AML-193 (cell line): ENCODE measurements around the gene TREML4.
"Not testable (repeated sequence)": the region's sequence is repeated elsewhere in the genome, so short reads cannot be mapped to it uniquely, and the experiment has no call there.

Experiments
- DNase-seq, 2 experiments: peaks; one replicate each; lab custom pipeline; 2025; lab: John Stamatoyannopoulos, UW

The TREML4 gene

GRCh38 chr6:41208439-41209106 is 19.6 kb upstream of the TREML4 start:
- DNase-seq = no peak

- no peak for DNase-seq
Observed at GRCh38 chr6:41209547-41210320, 18.4 kb upstream of the TREML4 start.

GRCh38 chr6:41214559-41215238 is 13.4 kb upstream of the TREML4 start:
- no peak for DNase-seq

GRCh38 chr6:41215777-41216176 is 12.4 kb upstream of the TREML4 start:
- DNase-seq = no peak

- DNase-seq = no peak
Observed at GRCh38 chr6:41216616-41217015, 11.5 kb upstream of the TREML4 start.

GRCh38 chr6:41222045-41222444 is 6.1 kb upstream of the TREML4 start:
- DNase-seq = no peak

- no peak for DNase-seq
Observed at GRCh38 chr6:41222513-41222912, 5.6 kb upstream of the TREML4 start.

GRCh38 chr6:41224800-41225199 is 3.3 kb upstream of the TREML4 start:
- DNase-seq = no peak

GRCh38 chr6:41226752-41227151 is 1.4 kb upstream of the TREML4 start:
- DNase-seq = no peak

- peak; percentile 73 to 83 for DNase-seq
Observed at GRCh38 chr6:41228616-41229015, 467 bp downstream of the TREML4 start.

- no peak for DNase-seq
Observed at GRCh38 chr6:41229721-41230120, 1.6 kb downstream of the TREML4 start.

- no peak for DNase-seq
Observed at GRCh38 chr6:41231246-41231645, 3.1 kb downstream of the TREML4 start.

- DNase-seq = no peak
Observed at GRCh38 chr6:41232667-41233066, 4.5 kb downstream of the TREML4 start.

- DNase-seq = no peak
Observed at GRCh38 chr6:41236276-41236675, 8.1 kb downstream of the TREML4 start.

GRCh38 chr6:41237128-41237527 is 9.0 kb downstream of the TREML4 start:
- no peak for DNase-seq

GRCh38 chr6:41239467-41240159 is 11.5 kb downstream of the TREML4 start:
- no peak for DNase-seq

GRCh38 chr6:41246529-41246928 is 18.4 kb downstream of the TREML4 start:
- not testable (repeated sequence) for DNase-seq

GRCh38 chr6:41247288-41247865 is 19.2 kb downstream of the TREML4 start:
- no peak for DNase-seq

GRCh38 chr6:41247882-41248705 is 19.9 kb downstream of the TREML4 start:
- no peak for DNase-seq

GRCh38 chr6:41252401-41253169 is 24.4 kb downstream of the TREML4 start:
- no peak for DNase-seq
